GM23248 (cell line): ENCODE data around the gene SYVN1.

Experiments
- EZH2 ChIP-seq: fragments of 200-600 bp; sonication (generic); IDR thresholded peaks from 2 replicates; pipeline ENCODE4 v1.6.1; 2018; ENCODE audit warnings: antibody characterized with exemption, mild to moderate bottlenecking; ENCODE audit not compliant: insufficient read depth, poor library complexity, severe bottlenecking
- EZH2phosphoT487 ChIP-seq: fragments of 200-600 bp; sonication (generic); IDR thresholded peaks from 2 replicates; pipeline ENCODE4 v1.6.1; 2018; ENCODE audit warnings: antibody characterized with exemption, moderate library complexity, mild to moderate bottlenecking, low read depth; ENCODE audit not compliant: insufficient read depth

- TF ChIP-seq EZH2, result no peak
- no peak for TF ChIP-seq EZH2phosphoT487
These were observed 8.9 kb downstream of the SYVN1 start for GRCh38 chr11:65125197-65126056.
